Measurements from ENCODE around the gene GABRD. TPM values are rescaled to one million over a fixed set of nuclear protein-coding genes. Genes with fewer than 3 reads are reported as not detected.

GABRD gene
- total RNA-seq, 1 donor from 2014 or later: not detected

DNA sequence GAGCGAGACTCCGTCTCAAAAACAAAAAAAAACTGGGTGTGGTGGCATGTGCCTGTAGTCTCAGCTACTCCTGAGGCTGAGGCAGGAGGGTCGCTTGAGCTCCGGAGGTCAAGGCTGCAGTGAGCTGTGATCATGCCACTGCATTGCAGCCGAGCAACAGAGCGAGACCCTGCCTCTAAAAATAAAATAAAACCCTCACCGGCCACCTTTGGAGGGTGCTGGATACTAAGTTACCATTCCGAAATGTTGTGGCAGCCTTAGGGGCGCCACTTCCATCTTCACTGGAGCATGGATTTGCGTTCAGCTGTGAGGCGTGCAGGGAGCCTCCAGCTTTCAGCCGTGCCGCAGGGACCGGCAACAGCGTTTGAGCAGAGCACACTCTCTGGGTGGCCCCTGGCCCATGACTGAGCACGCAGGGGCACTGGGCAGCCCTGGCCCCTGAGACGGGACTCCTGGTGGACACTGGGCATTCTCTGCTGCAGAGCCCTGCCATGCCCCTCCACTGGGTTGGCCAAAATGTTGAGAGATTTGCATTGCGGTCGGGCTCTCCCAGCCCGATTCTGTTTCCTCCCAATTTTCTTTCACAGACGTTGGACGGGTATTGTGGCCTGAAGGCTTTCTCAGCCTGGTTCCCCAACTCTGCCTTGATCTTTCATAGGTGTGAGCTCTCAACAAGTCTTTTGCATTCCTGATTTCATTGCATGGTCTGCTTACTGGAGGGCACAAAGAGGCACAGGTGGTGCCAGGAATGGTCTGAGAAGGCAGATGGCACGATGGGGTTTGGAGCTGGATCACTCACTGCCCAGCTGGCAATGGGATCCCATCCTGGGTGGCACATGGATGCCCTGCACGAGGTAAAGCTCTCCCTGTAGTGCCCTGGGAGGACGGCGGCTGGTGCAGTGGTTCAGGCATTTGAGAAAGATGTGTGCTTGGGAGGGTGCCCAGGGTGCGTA is 9.8 kb upstream of the GABRD start:
- Histone ChIP-seq H3K36me3 (ENCODE audit: insufficient read depth, low read length) (no peaks in the 10 kb centered on the region), H2AFZ (ENCODE audit: low read depth, low read length) (no peak overlapping the region), H3K4me1 (ENCODE audit: insufficient read depth, low read length) (no peaks in the 10 kb centered on the region), H3K79me2 (ENCODE audit: insufficient read depth, low read length) (no peaks in the 10 kb centered on the region), H3K4me2 (ENCODE audit: low read length) (no peak overlapping the region), H3K9me3 (ENCODE audit: insufficient read depth, low read depth, low read length) (no peaks in the 10 kb centered on the region), H3K27me3 (ENCODE audit: insufficient read depth, low read length) (peaks cover 13% of the 10 kb centered on the region), H4K20me1 (ENCODE audit: insufficient read depth, low read length) (no peaks in the 10 kb centered on the region), H3K27ac (ENCODE audit: low read depth, low read length) (no peak overlapping the region), H3K9ac (ENCODE audit: low read length) (no peak overlapping the region), H3K4me3 (ENCODE audit: insufficient read depth, low read depth, low read length) (no peak overlapping the region)
- Mint-ChIP-seq H3K27me3 (ENCODE audit: low read depth, unreplicated experiment) (peaks cover 36% of the 10 kb centered on the region), H3K27ac (ENCODE audit: unreplicated experiment) (no peak overlapping the region), H3K36me3 (ENCODE audit: low read depth, unreplicated experiment) (no peaks in the 10 kb centered on the region), H3K9me3 (ENCODE audit: unreplicated experiment) (no peaks in the 10 kb centered on the region), H3K4me3 (ENCODE audit: unreplicated experiment) (no peak overlapping the region), H3K4me1 (ENCODE audit: low read depth, unreplicated experiment) (no peaks in the 10 kb centered on the region)
- FAIRE-seq (no peak), DNase-seq (ENCODE audit: low read depth) (no peak)
- no peak for TF ChIP-seq CTCF (IDR thresholded peaks at IDR 0.05; ENCODE audit: insufficient read depth, low read depth, low read length)
- TF ChIP-seq EZH2 (IDR thresholded peaks at IDR 0.05; ENCODE audit: insufficient read depth, low read length): no peak

DNA sequence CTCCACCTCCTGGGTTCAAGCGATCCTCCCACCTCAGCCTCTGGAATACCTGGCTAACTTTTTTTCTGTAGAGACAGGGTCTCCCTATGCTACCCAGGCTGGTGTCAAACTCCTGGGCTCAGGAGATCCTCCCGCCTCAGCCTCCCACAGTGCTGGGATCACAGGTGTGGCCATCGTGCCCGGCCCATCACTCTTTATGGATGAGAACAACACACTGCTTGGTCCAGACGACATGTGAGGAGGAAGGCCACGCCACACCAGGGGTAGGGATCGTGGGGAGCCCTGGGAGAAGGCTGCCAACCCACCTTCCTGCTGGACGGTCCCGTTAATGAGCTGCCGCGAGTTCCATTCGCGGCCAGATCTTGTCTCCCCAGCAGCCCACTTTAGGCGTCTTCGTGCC is 5.0 kb upstream of the GABRD start:
- Histone ChIP-seq H3K27ac (ENCODE audit: low read depth, low read length) (no peak overlapping the region), H3K9me3 (ENCODE audit: insufficient read depth, low read depth, low read length) (no peaks in the 10 kb centered on the region), H3K27me3 (ENCODE audit: insufficient read depth, low read length) (peaks cover 20% of the 10 kb centered on the region), H2AFZ (ENCODE audit: low read depth, low read length) (no peak overlapping the region), H3K4me3 (ENCODE audit: insufficient read depth, low read depth, low read length) (no peak overlapping the region), H3K79me2 (ENCODE audit: insufficient read depth, low read length) (no peaks in the 10 kb centered on the region), H3K9ac (ENCODE audit: low read length) (no peak overlapping the region), H3K4me1 (ENCODE audit: insufficient read depth, low read length) (no peaks in the 10 kb centered on the region), H3K4me2 (ENCODE audit: low read length) (peak overlapping the region; percentile 82), H4K20me1 (ENCODE audit: insufficient read depth, low read length) (no peaks in the 10 kb centered on the region), H3K36me3 (ENCODE audit: insufficient read depth, low read length) (no peaks in the 10 kb centered on the region)
- Mint-ChIP-seq H3K9me3 (ENCODE audit: unreplicated experiment) (no peaks in the 10 kb centered on the region), H3K4me1 (ENCODE audit: low read depth, unreplicated experiment) (peaks cover 1% of the 10 kb centered on the region), H3K27me3 (ENCODE audit: low read depth, unreplicated experiment) (peaks cover 39% of the 10 kb centered on the region), H3K27ac (ENCODE audit: unreplicated experiment) (no peak overlapping the region), H3K4me3 (ENCODE audit: unreplicated experiment) (no peak overlapping the region), H3K36me3 (ENCODE audit: low read depth, unreplicated experiment) (no peaks in the 10 kb centered on the region)
- no peak for DNase-seq (ENCODE audit: low read depth)
- TF ChIP-seq EZH2 (IDR thresholded peaks at IDR 0.05; ENCODE audit: insufficient read depth, low read length): no peak
- no peak for TF ChIP-seq CTCF (IDR thresholded peaks at IDR 0.05; ENCODE audit: insufficient read depth, low read depth, low read length)
- FAIRE-seq: no peak
